ENCODE results near the gene MBD6.

The MBD6 gene

GRCh38 chr12:57579011-57579410, 56.4 kb downstream of the MBD6 start:
- no peak for DNase-seq
